ENCODE results near the gene NFIX.

- TF ChIP-seq CTCF (IDR thresholded peaks at IDR 0.05; ENCODE audit: extremely low read depth in 1 of 2, insufficient read depth in 1 of 2, low read depth in 1 of 2, low read length in 2 of 2) = no peak
- no peak for TF ChIP-seq POLR2AphosphoS5 (IDR thresholded peaks at IDR 0.05; ENCODE audit: insufficient read depth, low read depth, low read length)
- no peak for TF ChIP-seq POLR2A (IDR thresholded peaks at IDR 0.05; ENCODE audit: low read depth, low read length)
- no peak for TF ChIP-seq EZH2 (IDR thresholded peaks at IDR 0.05; ENCODE audit: borderline replicate concordance, low read depth, low read length, severe bottlenecking)
- no peak for TF ChIP-seq FOS (IDR thresholded peaks at IDR 0.05; ENCODE audit: borderline replicate concordance, insufficient read depth, low read length)
- no peak for TF ChIP-seq MAX (IDR thresholded peaks at IDR 0.05; ENCODE audit: insufficient read depth, insufficient read length)
- TF ChIP-seq MYC (IDR thresholded peaks at IDR 0.05; ENCODE audit: low read depth, low read length) = no peak
These were observed 48.0 kb downstream of the NFIX start for GRCh38 chr19:13043285-13043684.

Measured in endothelial cell of umbilical vein (primary cell).